ENCODE measurements around the gene TMPRSS15.
A peak's percentile ranks its signal among the peaks of the same experiment; 100 is the strongest.

Gene TMPRSS15

GRCh38 chr21:18268906-18269305, 134.7 kb downstream of the TMPRSS15 start:
- H3K27me3 ChIP-seq (ENCODE audit: control insufficient read depth in 1 of 2, insufficient read depth in 2 of 2, low read length in 2 of 2), result no peaks in the 10 kb centered on the region
- H3K27ac ChIP-seq (ENCODE audit: low read depth, low read length), result no peak overlapping the region
- H3K9ac ChIP-seq (ENCODE audit: low read length), result no peak overlapping the region
- H3K36me3 ChIP-seq (ENCODE audit: insufficient read depth, low read length), result no peaks in the 10 kb centered on the region
- no peaks in the 10 kb centered on the region for H3K9me3 ChIP-seq (ENCODE audit: low read length)
- no peak overlapping the region for H3K4me3 ChIP-seq (ENCODE audit: low read depth in 1 of 2, low read length in 2 of 2)
- no peaks in the 10 kb centered on the region for H3K4me1 ChIP-seq (ENCODE audit: insufficient read depth, low read length)

DNA sequence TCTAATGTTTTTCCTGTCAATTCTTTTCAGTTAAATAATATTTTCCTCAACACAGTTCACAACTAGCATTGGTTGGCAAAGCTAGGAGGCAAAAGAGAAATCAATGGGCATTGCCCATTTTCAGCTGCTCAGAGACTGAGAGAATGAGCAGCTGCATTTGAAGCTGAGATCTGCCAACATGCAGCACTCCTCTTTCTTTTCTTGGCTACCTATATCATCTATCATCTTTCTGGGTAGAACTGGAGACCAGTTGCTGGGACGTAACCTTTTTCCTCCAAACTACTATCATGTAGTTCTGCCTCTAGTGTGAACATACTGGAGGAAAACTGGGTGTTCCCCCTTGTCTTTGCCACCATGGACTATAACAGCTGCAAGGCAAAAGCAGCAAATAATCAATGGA, 136.1 kb downstream of the TMPRSS15 start:
- Histone ChIP-seq H3K4me3 (ENCODE audit: low read depth in 1 of 2, low read length in 2 of 2) (no peak overlapping the region), H3K4me1 (ENCODE audit: insufficient read depth, low read length) (no peaks in the 10 kb centered on the region), H3K36me3 (ENCODE audit: insufficient read depth, low read length) (no peaks in the 10 kb centered on the region), H3K9me3 (ENCODE audit: low read length) (no peaks in the 10 kb centered on the region), H3K9ac (ENCODE audit: low read length) (no peak overlapping the region), H3K27me3 (ENCODE audit: control insufficient read depth in 1 of 2, insufficient read depth in 2 of 2, low read length in 2 of 2) (no peaks in the 10 kb centered on the region), H3K27ac (ENCODE audit: low read depth, low read length) (no peak overlapping the region)

DNA sequence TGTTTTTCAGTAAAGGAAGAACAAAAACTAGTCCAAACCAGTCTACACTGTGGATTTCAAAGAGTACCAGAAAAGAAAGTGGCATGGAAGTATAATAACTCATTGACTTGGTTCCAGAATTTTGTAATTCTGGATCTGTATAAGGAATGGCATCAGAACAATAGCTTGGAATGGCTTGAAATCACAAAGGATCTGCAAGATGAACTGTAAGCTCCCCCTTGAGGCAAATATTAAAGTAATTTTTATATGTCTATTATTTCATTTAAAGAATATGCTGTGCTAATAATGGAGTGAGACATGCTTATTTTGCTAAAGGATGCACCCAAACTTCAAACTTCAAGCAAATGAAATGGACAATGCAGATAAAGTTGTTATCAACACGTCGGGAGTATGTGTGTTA, 137.6 kb downstream of the TMPRSS15 start:
- Histone ChIP-seq H3K27ac (ENCODE audit: low read depth, low read length) (no peak overlapping the region), H3K27me3 (ENCODE audit: control insufficient read depth in 1 of 2, insufficient read depth in 2 of 2, low read length in 2 of 2) (no peaks in the 10 kb centered on the region), H3K9me3 (ENCODE audit: low read length) (no peaks in the 10 kb centered on the region)

GRCh38 chr21:18253799-18254198, 149.8 kb downstream of the TMPRSS15 start:
- Histone ChIP-seq H3K27me3 (ENCODE audit: control insufficient read depth in 1 of 2, insufficient read depth in 2 of 2, low read length in 2 of 2) (no peaks in the 10 kb centered on the region), H3K9me3 (ENCODE audit: low read length) (no peaks in the 10 kb centered on the region), H3K4me3 (ENCODE audit: low read depth in 1 of 2, low read length in 2 of 2) (no peak overlapping the region), H3K36me3 (ENCODE audit: insufficient read depth, low read length) (no peaks in the 10 kb centered on the region), H3K4me1 (ENCODE audit: insufficient read depth, low read length) (no peaks in the 10 kb centered on the region), H3K9ac (ENCODE audit: low read length) (no peak overlapping the region), H3K27ac (ENCODE audit: low read depth, low read length) (no peak overlapping the region)

More for the DNA sequence above, 137.6 kb downstream of the TMPRSS15 start:
- no peak overlapping the region for H3K9ac ChIP-seq (ENCODE audit: low read length)
- no peaks in the 10 kb centered on the region for H3K36me3 ChIP-seq (ENCODE audit: insufficient read depth, low read length)
- H3K4me3 ChIP-seq (ENCODE audit: low read depth in 1 of 2, low read length in 2 of 2), result no peak overlapping the region
- no peaks in the 10 kb centered on the region for H3K4me1 ChIP-seq (ENCODE audit: insufficient read depth, low read length)

DNA sequence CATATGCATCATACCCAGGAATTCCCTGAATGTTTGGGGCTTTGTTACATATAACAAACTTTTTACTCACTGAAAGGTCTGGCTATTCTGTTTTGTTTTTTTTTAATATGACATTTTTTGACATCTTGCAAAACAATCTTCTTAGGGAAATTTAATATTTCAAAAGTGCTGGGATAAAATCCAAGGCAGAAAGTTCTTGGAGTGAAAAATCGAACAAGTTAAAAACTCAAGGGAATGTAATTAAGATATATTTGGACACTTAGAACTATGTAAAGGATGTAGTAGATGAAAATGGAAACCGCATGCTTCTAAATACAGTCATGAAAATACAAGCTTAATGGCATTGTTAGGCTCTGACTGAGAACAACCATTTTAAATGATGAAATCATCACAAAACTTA, 150.4 kb downstream of the TMPRSS15 start:
- Histone ChIP-seq H3K4me1 (ENCODE audit: insufficient read depth, low read length) (no peaks in the 10 kb centered on the region), H3K36me3 (ENCODE audit: insufficient read depth, low read length) (no peaks in the 10 kb centered on the region), H3K9me3 (ENCODE audit: low read length) (no peaks in the 10 kb centered on the region), H3K27me3 (ENCODE audit: control insufficient read depth in 1 of 2, insufficient read depth in 2 of 2, low read length in 2 of 2) (no peaks in the 10 kb centered on the region), H3K9ac (ENCODE audit: low read length) (no peak overlapping the region), H3K27ac (ENCODE audit: low read depth, low read length) (no peak overlapping the region), H3K4me3 (ENCODE audit: low read depth in 1 of 2, low read length in 2 of 2) (no peak overlapping the region)

- H3K4me3 ChIP-seq (ENCODE audit: low read depth in 1 of 2, low read length in 2 of 2), result no peak overlapping the region
- H3K36me3 ChIP-seq (ENCODE audit: insufficient read depth, low read length), result no peaks in the 10 kb centered on the region
- no peak overlapping the region for H3K9ac ChIP-seq (ENCODE audit: low read length)
- H3K27ac ChIP-seq (ENCODE audit: low read depth, low read length), result no peak overlapping the region
- no peaks in the 10 kb centered on the region for H3K27me3 ChIP-seq (ENCODE audit: control insufficient read depth in 1 of 2, insufficient read depth in 2 of 2, low read length in 2 of 2)
- no peaks in the 10 kb centered on the region for H3K9me3 ChIP-seq (ENCODE audit: low read length)
- H3K4me1 ChIP-seq (ENCODE audit: insufficient read depth, low read length), result no peaks in the 10 kb centered on the region
These were observed 150.9 kb downstream of the TMPRSS15 start for GRCh38 chr21:18252680-18253079.

DNA sequence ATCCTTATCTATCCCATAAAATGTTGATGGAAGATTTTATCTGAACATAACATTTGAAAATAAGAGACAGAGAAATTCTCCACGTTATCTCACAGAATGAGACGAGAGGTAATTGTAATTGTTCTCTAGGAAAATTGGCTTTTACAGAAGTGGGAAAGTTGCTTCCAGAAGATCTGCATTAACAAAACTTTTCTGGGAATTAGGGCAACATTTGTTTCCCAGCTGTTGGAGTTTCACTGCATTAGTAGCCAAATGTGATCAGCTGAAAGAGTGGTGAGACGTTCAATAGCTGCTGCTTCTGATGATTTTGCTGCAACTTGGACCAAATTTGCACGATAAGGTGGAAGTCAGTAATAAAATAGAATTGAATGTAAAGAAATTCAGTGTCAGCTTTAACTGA, 151.3 kb downstream of the TMPRSS15 start:
- Histone ChIP-seq H3K27ac (ENCODE audit: low read depth, low read length) (no peak overlapping the region), H3K4me3 (ENCODE audit: low read depth in 1 of 2, low read length in 2 of 2) (no peak overlapping the region), H3K4me1 (ENCODE audit: insufficient read depth, low read length) (no peaks in the 10 kb centered on the region), H3K9me3 (ENCODE audit: low read length) (no peaks in the 10 kb centered on the region), H3K36me3 (ENCODE audit: insufficient read depth, low read length) (no peaks in the 10 kb centered on the region), H3K27me3 (ENCODE audit: control insufficient read depth in 1 of 2, insufficient read depth in 2 of 2, low read length in 2 of 2) (no peaks in the 10 kb centered on the region), H3K9ac (ENCODE audit: low read length) (no peak overlapping the region)

DNA sequence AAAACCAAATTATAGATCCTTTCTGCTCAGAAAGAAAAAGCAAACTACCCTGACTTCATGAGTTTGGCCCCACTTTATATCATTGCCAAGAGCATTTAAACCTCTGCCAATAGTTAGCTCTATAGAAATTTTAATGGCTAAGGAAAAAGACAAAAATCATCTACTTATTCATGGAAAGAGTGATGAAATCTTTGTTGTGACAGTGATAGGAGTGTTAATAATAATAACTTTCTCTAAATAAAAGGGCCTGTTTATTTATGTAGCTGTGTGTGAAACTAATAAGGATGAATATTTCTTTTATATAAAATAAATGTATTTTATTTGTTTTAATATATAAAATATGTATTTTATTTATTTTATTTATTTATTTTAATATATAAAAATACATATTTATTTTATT, 152.5 kb downstream of the TMPRSS15 start:
- no peak overlapping the region for H3K4me3 ChIP-seq (ENCODE audit: low read depth in 1 of 2, low read length in 2 of 2)
- H3K36me3 ChIP-seq (ENCODE audit: insufficient read depth, low read length), result no peaks in the 10 kb centered on the region
- H3K4me1 ChIP-seq (ENCODE audit: insufficient read depth, low read length), result no peaks in the 10 kb centered on the region
- no peak overlapping the region for H3K9ac ChIP-seq (ENCODE audit: low read length)
- no peaks in the 10 kb centered on the region for H3K9me3 ChIP-seq (ENCODE audit: low read length)
- H3K27ac ChIP-seq (ENCODE audit: low read depth, low read length), result no peak overlapping the region
- H3K27me3 ChIP-seq (ENCODE audit: control insufficient read depth in 1 of 2, insufficient read depth in 2 of 2, low read length in 2 of 2), result no peaks in the 10 kb centered on the region

GRCh38 chr21:18249672-18250071, 153.9 kb downstream of the TMPRSS15 start:
- H3K27me3 ChIP-seq (ENCODE audit: control insufficient read depth in 1 of 2, insufficient read depth in 2 of 2, low read length in 2 of 2), result peaks cover 0 to 8% of the 10 kb centered on the region in 2 donors
- no peak overlapping the region for H3K27ac ChIP-seq (ENCODE audit: low read depth, low read length)
- H3K36me3 ChIP-seq (ENCODE audit: insufficient read depth, low read length), result no peaks in the 10 kb centered on the region
- no peak overlapping the region for H3K4me3 ChIP-seq (ENCODE audit: low read depth in 1 of 2, low read length in 2 of 2)
- H3K9ac ChIP-seq (ENCODE audit: low read length), result no peak overlapping the region
- H3K4me1 ChIP-seq (ENCODE audit: insufficient read depth, low read length), result peaks cover 2% of the 10 kb centered on the region
- no peaks in the 10 kb centered on the region for H3K9me3 ChIP-seq (ENCODE audit: low read length)

- H3K9ac ChIP-seq (ENCODE audit: low read length), result no peak overlapping the region
- H3K4me3 ChIP-seq (ENCODE audit: low read depth in 1 of 2, low read length in 2 of 2), result no peak overlapping the region
- H3K4me1 ChIP-seq (ENCODE audit: insufficient read depth, low read length), result peaks cover 9% of the 10 kb centered on the region
- peaks cover 9 to 18% of the 10 kb centered on the region in 2 donors for H3K27me3 ChIP-seq (ENCODE audit: control insufficient read depth in 1 of 2, insufficient read depth in 2 of 2, low read length in 2 of 2)
- H3K9me3 ChIP-seq (ENCODE audit: low read length), result no peaks in the 10 kb centered on the region
- H3K27ac ChIP-seq (ENCODE audit: low read depth, low read length), result no peak overlapping the region
- H3K36me3 ChIP-seq (ENCODE audit: insufficient read depth, low read length), result no peaks in the 10 kb centered on the region
These were observed 155.4 kb downstream of the TMPRSS15 start for GRCh38 chr21:18248171-18248570.

DNA sequence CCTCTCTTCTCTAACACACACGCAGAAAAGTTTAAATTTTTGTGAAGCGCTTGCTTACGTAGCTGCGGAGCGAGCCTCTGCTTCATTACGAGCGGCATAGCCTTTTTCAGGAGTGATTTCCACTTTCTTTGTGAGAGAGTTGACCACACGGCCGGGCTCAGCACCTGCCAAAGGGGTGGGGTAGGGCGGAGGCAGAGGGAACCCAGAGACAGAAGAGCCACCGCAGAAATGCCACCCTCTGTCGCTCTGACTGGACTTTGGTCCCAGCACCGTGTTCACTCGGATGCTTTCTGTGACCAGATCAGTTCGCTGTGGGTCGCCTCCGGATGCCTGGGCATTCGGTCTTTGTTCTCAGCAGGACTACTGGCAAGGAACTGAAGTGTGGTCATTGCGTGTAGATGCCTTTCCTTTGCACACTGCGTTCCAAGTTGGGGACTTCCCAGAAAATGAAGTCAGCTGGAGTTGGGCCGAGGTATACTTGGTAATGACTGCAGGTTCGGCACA, 158.1 kb downstream of the TMPRSS15 start:
- Histone ChIP-seq H3K27ac (ENCODE audit: low read depth, low read length) (no peak overlapping the region), H3K4me3 (ENCODE audit: low read depth in 1 of 2, low read length in 2 of 2) (peak overlapping the region; percentile 65 to 66), H3K9me3 (ENCODE audit: low read length) (no peaks in the 10 kb centered on the region), H3K9ac (ENCODE audit: low read length) (no peak overlapping the region), H3K27me3 (ENCODE audit: control insufficient read depth in 1 of 2, insufficient read depth in 2 of 2, low read length in 2 of 2) (peaks cover 9 to 21% of the 10 kb centered on the region in 2 donors), H3K36me3 (ENCODE audit: insufficient read depth, low read length) (no peaks in the 10 kb centered on the region), H3K4me1 (ENCODE audit: insufficient read depth, low read length) (peaks cover 9% of the 10 kb centered on the region)

DNA sequence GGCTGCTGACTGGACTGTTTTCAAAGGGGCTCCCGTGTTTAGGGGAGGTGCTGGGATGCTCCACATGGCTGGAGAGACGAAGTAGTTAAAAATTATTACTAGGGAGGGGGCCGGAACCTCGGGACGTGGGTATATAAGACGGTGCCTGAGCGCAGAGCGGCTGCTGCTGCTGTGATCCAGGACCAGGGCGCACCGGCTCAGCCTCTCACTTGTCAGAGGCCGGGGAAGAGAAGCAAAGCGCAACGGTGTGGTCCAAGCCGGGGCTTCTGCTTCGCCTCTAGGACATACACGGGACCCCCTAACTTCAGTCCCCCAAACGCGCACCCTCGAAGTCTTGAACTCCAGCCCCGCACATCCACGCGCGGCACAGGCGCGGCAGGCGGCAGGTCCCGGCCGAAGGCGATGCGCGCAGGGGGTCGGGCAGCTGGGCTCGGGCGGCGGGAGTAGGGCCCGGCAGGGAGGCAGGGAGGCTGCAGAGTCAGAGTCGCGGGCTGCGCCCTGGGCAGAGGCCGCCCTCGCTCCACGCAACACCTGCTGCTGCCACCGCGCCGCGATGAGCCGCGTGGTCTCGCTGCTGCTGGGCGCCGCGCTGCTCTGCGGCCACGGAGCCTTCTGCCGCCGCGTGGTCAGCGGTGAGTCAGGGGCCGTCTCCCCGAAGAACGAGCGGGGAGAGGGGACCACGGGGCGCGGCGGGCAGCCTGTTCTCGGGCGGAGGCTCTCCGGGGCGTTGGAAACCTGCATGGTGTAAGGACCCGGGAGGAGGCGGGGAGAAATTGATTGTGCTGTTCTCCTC, 158.7 kb downstream of the TMPRSS15 start, which contains the start of gene CHODL:
Gene CHODL, plus strand, starts transcription at position 163 of the 793 bp plus-strand sequence. Its CDS starts 391 bp downstream, at position 554.
- Histone ChIP-seq H3K27ac (ENCODE audit: low read depth, low read length) (no peak within 1 kb of the TSS), H3K4me1 (ENCODE audit: insufficient read depth, low read length) (peaks cover 9% of the 10 kb centered on the region), H3K27me3 (ENCODE audit: control insufficient read depth in 1 of 2, insufficient read depth in 2 of 2, low read length in 2 of 2) (peaks cover 9 to 21% of the 10 kb centered on the region in 2 donors), H3K4me3 (ENCODE audit: low read depth in 1 of 2, low read length in 2 of 2) (peak within 1 kb of the TSS; percentile 65 to 66), H3K9ac (ENCODE audit: low read length) (no peak within 1 kb of the TSS), H3K36me3 (ENCODE audit: insufficient read depth, low read length) (no peaks in the 10 kb centered on the region), H3K9me3 (ENCODE audit: low read length) (no peaks in the 10 kb centered on the region)

Data from muscle layer of colon (tissue), 2 donors.